ENCODE data around the gene DICER1. TPM values are rescaled to one million over a fixed set of nuclear protein-coding genes. Genes with fewer than 3 reads are reported as not detected.

DICER1 gene
- total and polyA plus RNA-seq, 2 donors (not counting 1 experiment from before 2014, with no cell fraction given): 15.4 to 90.4 TPM

- H3K27me3 Mint-ChIP-seq: no peaks in the 10 kb centered on the region
- ATAC-seq (ENCODE audit: low read depth) (no peak), DNase-seq (no peak)
- Histone ChIP-seq H3K9ac (ENCODE audit: low read length) (no peak overlapping the region), H4K20me1 (ENCODE audit: control insufficient read depth, insufficient read depth, low read length, poor library complexity, severe bottlenecking) (peaks cover 11% of the 10 kb centered on the region), H3K27me3 (replicated peaks in 1 of 4; ENCODE audit: control extremely low read depth in 1 of 4, control insufficient read depth in 3 of 4, insufficient read depth in 4 of 4, low read length in 3 of 4) (no peaks in the 10 kb centered on the region), H2AFZ (ENCODE audit: insufficient read depth, low read depth, low read length, poor library complexity, severe bottlenecking) (no peak overlapping the region), H3K27ac (ENCODE audit: low read length in 2 of 2) (no peak overlapping the region), H3K4me3 (ENCODE audit: control extremely low read depth in 1 of 5, extremely low read depth in 1 of 5, insufficient read depth in 1 of 5, low read depth in 2 of 5, low read length in 4 of 5) (no peak overlapping the region), H3K79me2 (ENCODE audit: control insufficient read depth, insufficient read depth, low read length) (peaks cover 20% of the 10 kb centered on the region), H3K4me1 (ENCODE audit: control insufficient read depth in 2 of 2, insufficient read depth in 2 of 2, low read length in 2 of 2) (no peaks in the 10 kb centered on the region), H3K4me2 (replicated peaks; ENCODE audit: low read depth, low read length, poor library complexity, severe bottlenecking) (no peak overlapping the region), H3K36me3 (replicated peaks in 1 of 2; ENCODE audit: control extremely low read depth in 1 of 2, control insufficient read depth in 1 of 2, extremely low read depth in 1 of 2, insufficient read depth in 2 of 2, low read length in 1 of 2) (peaks cover 13 to 43% of the 10 kb centered on the region in 2 experiments), H3K9me3 (ENCODE audit: control extremely low read depth in 1 of 3, control insufficient read depth in 2 of 3, insufficient read depth in 1 of 3, low read length in 2 of 3) (no peaks in the 10 kb centered on the region)
- peaks cover 3% of the 10 kb centered on the region for H3K4me1 Mint-ChIP-seq
- ChIA-PET POLR2A (no interaction called here), CTCF (no interaction called here)
- H3K27ac Mint-ChIP-seq: no peak overlapping the region
- intact Hi-C loops (cut with micrococcal nuclease): no loop called here
- WGBS (ENCODE audit: insufficient coverage): 100% methylated on average over 2 of the region's 4 CpGs
- H3K9me3 Mint-ChIP-seq (ENCODE audit: insufficient read depth): no peaks in the 10 kb centered on the region
- H3K4me3 Mint-ChIP-seq: no peak overlapping the region
- TF ChIP-seq EZH2 (IDR thresholded peaks at IDR 0.05; ENCODE audit: borderline replicate concordance, insufficient read depth, low read depth, low read length, poor library complexity, severe bottlenecking): no peak
- no peak for TF ChIP-seq CTCF (IDR thresholded peaks at IDR 0.05)
These were observed 31.4 kb downstream of the DICER1 start for GRCh38 chr14:95125915-95126314.

- no peak for DNase-seq
- Histone ChIP-seq H3K9ac (ENCODE audit: low read length) (no peak overlapping the region), H3K4me3 (ENCODE audit: control extremely low read depth in 1 of 5, extremely low read depth in 1 of 5, insufficient read depth in 1 of 5, low read depth in 2 of 5, low read length in 4 of 5) (no peak overlapping the region), H2AFZ (ENCODE audit: insufficient read depth, low read depth, low read length, poor library complexity, severe bottlenecking) (no peak overlapping the region), H3K36me3 (replicated peaks in 1 of 2; ENCODE audit: control extremely low read depth in 1 of 2, control insufficient read depth in 1 of 2, extremely low read depth in 1 of 2, insufficient read depth in 2 of 2, low read length in 1 of 2) (peaks cover 17 to 46% of the 10 kb centered on the region in 2 experiments), H3K9me3 (ENCODE audit: control extremely low read depth in 1 of 3, control insufficient read depth in 2 of 3, insufficient read depth in 1 of 3, low read length in 2 of 3) (no peaks in the 10 kb centered on the region), H4K20me1 (ENCODE audit: control insufficient read depth, insufficient read depth, low read length, poor library complexity, severe bottlenecking) (peaks cover 11% of the 10 kb centered on the region), H3K27ac (ENCODE audit: low read length in 2 of 2) (no peak overlapping the region), H3K4me1 (ENCODE audit: control insufficient read depth in 2 of 2, insufficient read depth in 2 of 2, low read length in 2 of 2) (no peaks in the 10 kb centered on the region), H3K4me2 (replicated peaks; ENCODE audit: low read depth, low read length, poor library complexity, severe bottlenecking) (no peak overlapping the region), H3K27me3 (replicated peaks in 1 of 4; ENCODE audit: control extremely low read depth in 1 of 4, control insufficient read depth in 3 of 4, insufficient read depth in 4 of 4, low read length in 3 of 4) (no peaks in the 10 kb centered on the region), H3K79me2 (ENCODE audit: control insufficient read depth, insufficient read depth, low read length) (peaks cover 19% of the 10 kb centered on the region)
- ATAC-seq (ENCODE audit: low read depth): no peak
- Mint-ChIP-seq H3K27me3 (no peaks in the 10 kb centered on the region), H3K9me3 (ENCODE audit: insufficient read depth) (no peaks in the 10 kb centered on the region), H3K4me1 (no peaks in the 10 kb centered on the region), H3K27ac (no peak overlapping the region), H3K4me3 (no peak overlapping the region)
- CTCF ChIA-PET: interaction anchor here (1.0 kb wide), 1 partner anchor 13 kb away, joined by 3 read pairs; no protein-coding TSS in a partner anchor
- POLR2A ChIA-PET: no interaction called here
- 100% methylated on average over 2 of the region's 3 CpGs for WGBS (ENCODE audit: insufficient coverage)
- intact Hi-C loops (cut with micrococcal nuclease): no loop called here
- no peak for TF ChIP-seq CTCF (IDR thresholded peaks at IDR 0.05)
- TF ChIP-seq EZH2 (IDR thresholded peaks at IDR 0.05; ENCODE audit: borderline replicate concordance, insufficient read depth, low read depth, low read length, poor library complexity, severe bottlenecking): no peak
These were observed 32.1 kb downstream of the DICER1 start for GRCh38 chr14:95125221-95125620.

Data from B cell (primary cell).